CD14-positive monocyte (primary cell): ENCODE data around the gene C5AR2. TPM values are rescaled to one million over a fixed set of nuclear protein-coding genes. Genes with fewer than 3 reads are reported as not detected.
"Not testable (repeated sequence)": the region's sequence is repeated elsewhere in the genome, so short reads cannot be mapped to it uniquely, and the experiment has no call there.

Experiments used
- DNase-seq, 3 donors: peaks; one replicate each; pipeline ENCODE4 v3.0.0-alpha.2; 2011 to 2022
- H2AFZ ChIP-seq: 2 replicates; pipeline ENCODE4 v1.6.0; 2012; ENCODE audit warnings: mild to moderate bottlenecking, low read depth, low read length, inconsistent platforms; ENCODE audit not compliant: insufficient read depth, poor library complexity, severe bottlenecking
- H3K27ac ChIP-seq, 2 donors: 1 replicate in 1 of 2; 2 replicates in 1 of 2; pipeline ENCODE4 v1.5.1; 2012 to 2013; ENCODE audit warnings: low read length in 2 of 2, control low read depth in 1 of 2, inconsistent platforms in 1 of 2, low read depth in 1 of 2, mild to moderate bottlenecking in 1 of 2
- H3K27me3 ChIP-seq, 2 donors: one replicate each; pipeline versions ENCODE4 v1.6.0 to v1.6.1; 2011 to 2013; ENCODE audit warnings: low read length in 2 of 2; ENCODE audit not compliant: control insufficient read depth in 2 of 2, insufficient read depth in 2 of 2
- H3K36me3 ChIP-seq, 2 donors: replicated peaks in 1 of 2; 1 replicate in 1 of 2; 2 replicates in 1 of 2; pipeline versions ENCODE4 v1.5.1 to v1.6.1; 2012 to 2013; ENCODE audit warnings: low read length in 2 of 2, control low read depth in 1 of 2, inconsistent platforms in 1 of 2, mild to moderate bottlenecking in 1 of 2; ENCODE audit not compliant: insufficient read depth in 2 of 2, control insufficient read depth in 1 of 2
- H3K4me1 ChIP-seq, 2 donors: 1 replicate in 1 of 2; 2 replicates in 1 of 2; pipeline versions ENCODE4 v1.5.1 to v1.6.1; 2012 to 2013; ENCODE audit warnings: low read length in 2 of 2, control low read depth in 1 of 2, inconsistent platforms in 1 of 2, mild to moderate bottlenecking in 1 of 2, moderate library complexity in 1 of 2; ENCODE audit not compliant: insufficient read depth in 2 of 2, control insufficient read depth in 1 of 2
- H3K4me2 ChIP-seq: replicated peaks from 2 replicates; pipeline ENCODE3; 2012; ENCODE audit warnings: low read length, moderate library complexity, mild to moderate bottlenecking; ENCODE audit not compliant: poor library complexity, severe bottlenecking; ENCODE audit errors: extremely low read depth
- H3K4me3 ChIP-seq, 3 experiments: fragments of 200-600 bp in 1 of 3; sonication (generic) in 1 of 3; replicated peaks in 1 of 3; 1 replicate in 2 of 3; 2 replicates in 1 of 3; pipeline ENCODE4 v1.5.1; 2011 to 2013; ENCODE audit warnings: low read length in 3 of 3, mild to moderate bottlenecking in 3 of 3, control low read depth in 2 of 3, low read depth in 2 of 3, inconsistent platforms in 1 of 3, moderate library complexity in 1 of 3
- H3K79me2 ChIP-seq: 2 replicates; pipeline ENCODE4 v1.6.0; 2012; ENCODE audit warnings: mild to moderate bottlenecking, control low read depth, inconsistent platforms, low read length, moderate library complexity; ENCODE audit not compliant: insufficient read depth
- H3K9ac ChIP-seq: 2 replicates; pipeline ENCODE4 v1.6.0; 2017; ENCODE audit warnings: low read length, mild to moderate bottlenecking; ENCODE audit not compliant: insufficient read depth, poor library complexity, severe bottlenecking
- H3K9me3 ChIP-seq, 2 donors: replicated peaks in 1 of 2; 1 replicate in 1 of 2; 2 replicates in 1 of 2; pipeline versions ENCODE4 v1.5.1 to v1.6.1; 2012 to 2013; ENCODE audit warnings: low read length in 2 of 2, control low read depth in 1 of 2; ENCODE audit not compliant: control insufficient read depth in 1 of 2, insufficient read depth in 1 of 2
- H4K20me1 ChIP-seq: 2 replicates; pipeline ENCODE4 v1.6.0; 2012; ENCODE audit warnings: mild to moderate bottlenecking, low read length, control low read depth, moderate library complexity; ENCODE audit not compliant: insufficient read depth
- H3K27ac Mint-ChIP-seq, 7 donors: one replicate each; pipeline ENCODE4 v1.8.0; 2020; ENCODE audit warnings: mild to moderate bottlenecking in 7 of 7, mixed read lengths in 7 of 7, moderate library complexity in 6 of 7, inconsistent platforms in 2 of 7
- H3K27me3 Mint-ChIP-seq, 3 donors: one replicate each; pipeline ENCODE4 v1.8.0; 2021 to 2022; ENCODE audit warnings: low read depth in 3 of 3, mild to moderate bottlenecking in 3 of 3, mixed read lengths in 3 of 3, moderate library complexity in 3 of 3, inconsistent platforms in 1 of 3
- H3K36me3 Mint-ChIP-seq, 2 donors: one replicate each; pipeline ENCODE4 v1.8.0; 2020; ENCODE audit warnings: mixed read lengths in 2 of 2, inconsistent platforms in 1 of 2, mild to moderate bottlenecking in 1 of 2
- H3K4me1 Mint-ChIP-seq: one replicate; pipeline ENCODE4 v1.8.0; 2020; ENCODE audit warnings: mild to moderate bottlenecking, mixed read lengths
- H3K4me3 Mint-ChIP-seq, 2 donors: one replicate each; pipeline ENCODE4 v1.8.0; 2020; ENCODE audit warnings: mild to moderate bottlenecking in 2 of 2, mixed read lengths in 2 of 2, moderate library complexity in 1 of 2
- H3K9me3 Mint-ChIP-seq, 7 donors: one replicate each; pipeline ENCODE4 v1.8.0; 2020 to 2022; ENCODE audit warnings: mixed read lengths in 7 of 7, mild to moderate bottlenecking in 6 of 7, moderate library complexity in 6 of 7, inconsistent platforms in 2 of 7
- CTCF ChIP-seq: fragments of 200-600 bp; IDR thresholded peaks from one replicate; pipeline ENCODE4 v1.8.0; 2022; ENCODE audit warnings: antibody characterized with exemption, mild to moderate bottlenecking
- WGBS: methylation state at CpG from one replicate; pipeline ENCODE4 v1.1.5; 2013; ENCODE audit warnings: missing lambda C conversion rate; ENCODE audit not compliant: insufficient coverage; 5-methylcytosine and 5-hydroxymethylcytosine counted together
- intact Hi-C, 2 donors: fragments of 100-400 bp; cut with micrococcal nuclease; formaldehyde crosslinking; loops; one replicate each; pipeline versions ENCODE4 v1.15.0 to v1.15.1; 2023
- polyA plus RNA-seq, 3 donors: library from polyadenylated mRNA; depleted of rRNA in 1 of 3; unstranded in 2 of 3; stranded (reverse) in 1 of 3; fragments of 300-500 nt in 2 of 3; fragments of >200 nt in 1 of 3; fragmentation: Illumina TruSeq in 2 of 3; gene quantifications; 1 replicate in 2 of 3; 2 replicates in 1 of 3; pipeline ENCODE4 v1.2.3, GENCODE V29; 2012 to 2021

The C5AR2 gene
- polyA plus RNA-seq, 3 donors, result 2.4 to 46.9 (median 4.3) TPM

- Histone ChIP-seq H3K9me3 (no peaks in the 10 kb centered on the region), H3K36me3 (no peaks in the 10 kb centered on the region), H3K27ac (no peak overlapping the region), H3K27me3 (no peaks in the 10 kb centered on the region), H3K4me3 (no peak overlapping the region), H2AFZ (no peak overlapping the region), H3K79me2 (no peaks in the 10 kb centered on the region), H3K9ac (no peak overlapping the region), H3K4me1 (no peaks in the 10 kb centered on the region), H4K20me1 (no peaks in the 10 kb centered on the region), H3K4me2 (no peak overlapping the region)
- TF ChIP-seq CTCF, result peak; percentile 68
- 10% methylated on average over 2 of the region's 9 CpGs for WGBS
- H3K36me3 Mint-ChIP-seq, result peaks cover 0 to 2% of the 10 kb centered on the region in 2 donors
- peaks cover 7% of the 10 kb centered on the region for H3K4me1 Mint-ChIP-seq
- H3K27me3 Mint-ChIP-seq, result peaks cover 0 to 3% (median 2%) of the 10 kb centered on the region in 3 donors
- peak; percentile 47 to 59 (median 52) for DNase-seq
- intact Hi-C loops, result loop anchor here (1.0 to 10.0 kb wide), 4 partner anchors 107 to 413 kb away; no protein-coding TSS in a partner anchor
- peaks cover 0 to 3% (median 0%) of the 10 kb centered on the region in 7 donors for H3K9me3 Mint-ChIP-seq
- H3K27ac Mint-ChIP-seq, result peak overlapping the region in 1 of 7 donors; percentile 70
- no peak overlapping the region for H3K4me3 Mint-ChIP-seq
Observed at GRCh38 chr19:47284324-47284899, 47.6 kb upstream of the C5AR2 start.

- Histone ChIP-seq H3K9me3 (no peaks in the 10 kb centered on the region), H3K27ac (no peak overlapping the region), H3K79me2 (no peaks in the 10 kb centered on the region), H3K4me3 (no peak overlapping the region), H3K4me1 (peaks cover 12 to 15% of the 10 kb centered on the region in 2 donors), H3K36me3 (no peaks in the 10 kb centered on the region), H3K4me2 (no peak overlapping the region), H3K9ac (no peak overlapping the region), H3K27me3 (no peaks in the 10 kb centered on the region), H2AFZ (no peak overlapping the region), H4K20me1 (no peaks in the 10 kb centered on the region)
- Mint-ChIP-seq H3K4me1 (peaks cover 19% of the 10 kb centered on the region), H3K9me3 (peaks cover 0 to 3% (median 0%) of the 10 kb centered on the region in 7 donors), H3K4me3 (peak overlapping the region in 1 of 2 donors; percentile 37), H3K36me3 (no peaks in the 10 kb centered on the region), H3K27me3 (peaks cover 6 to 19% (median 8%) of the 10 kb centered on the region in 3 donors), H3K27ac (peak overlapping the region in 2 of 7 donors; percentile 57 to 84)
- WGBS, result 0% methylated on average over 2 of the region's 12 CpGs
- intact Hi-C loops, result loop anchor here (1.0 to 5.0 kb wide), 4 partner anchors 36 to 131 kb away; partner anchors contain the start of genes C5AR2 (in 1 of the 2) and DHX34 (in 1 of the 2)
- peak; percentile 81 for TF ChIP-seq CTCF
- peak; percentile 77 to 88 (median 84) for DNase-seq
Observed at GRCh38 chr19:47296036-47296435, 35.9 kb upstream of the C5AR2 start.

- intact Hi-C loops, H3K36me3 Mint-ChIP-seq, H3K9ac ChIP-seq, H3K27ac ChIP-seq, H3K9me3 Mint-ChIP-seq, H3K4me3 ChIP-seq, H3K4me2 ChIP-seq, DNase-seq, H4K20me1 ChIP-seq, H3K9me3 ChIP-seq, H3K79me2 ChIP-seq, H3K36me3 ChIP-seq, H3K27me3 ChIP-seq, H2AFZ ChIP-seq: not testable (repeated sequence)
- peaks cover 24 to 47% of the 10 kb centered on the region in 2 donors for H3K4me1 ChIP-seq
- Mint-ChIP-seq H3K4me3 (peak overlapping the region in 1 of 2 donors; percentile 26), H3K27me3 (peaks cover 9 to 31% (median 20%) of the 10 kb centered on the region in 3 donors), H3K27ac (peak overlapping the region in 3 of 7 donors; percentile 8 to 64 (median 54)), H3K4me1 (peaks cover 42% of the 10 kb centered on the region)
- 94% methylated on average over 6 of the region's 14 CpGs for WGBS
Observed at GRCh38 chr19:47300867-47301266, 31.1 kb upstream of the C5AR2 start.
